H9 (cell line): ENCODE results near the gene SH3RF3. TPM values are rescaled to one million over a fixed set of nuclear protein-coding genes. Genes with fewer than 3 reads are reported as not detected.

Experiments used
- DNase-seq: peaks from one replicate; pipeline ENCODE4 v3.0.0-alpha.2; 2017
- H2AFZ ChIP-seq: one replicate; pipeline ENCODE4 v1.6.1; 2013; ENCODE audit warnings: mild to moderate bottlenecking, low read length, control low read depth, moderate library complexity
- H2AK5ac ChIP-seq: 2 replicates; pipeline ENCODE4 v1.6.1; 2013; ENCODE audit warnings: low read length, control low read depth, mixed read lengths; ENCODE audit not compliant: insufficient read length
- H2BK120ac ChIP-seq: one replicate; pipeline ENCODE4 v1.6.1; 2013; ENCODE audit warnings: low read depth, mild to moderate bottlenecking, low read length, control low read depth, inconsistent platforms; ENCODE audit not compliant: poor library complexity, severe bottlenecking
- H2BK12ac ChIP-seq: 2 replicates; pipeline ENCODE4 v1.6.1; 2013; ENCODE audit warnings: low read length, control low read depth, mixed read lengths, low read depth; ENCODE audit not compliant: insufficient read length
- H2BK15ac ChIP-seq: 2 replicates; pipeline ENCODE4 v1.6.1; 2013; ENCODE audit warnings: low read depth, low read length, control low read depth
- H2BK20ac ChIP-seq: one replicate; pipeline ENCODE4 v1.6.1; 2013; ENCODE audit warnings: low read depth, mild to moderate bottlenecking, low read length, control low read depth, inconsistent platforms; ENCODE audit not compliant: poor library complexity, severe bottlenecking
- H2BK5ac ChIP-seq: 2 replicates; pipeline ENCODE4 v1.6.1; 2013; ENCODE audit warnings: low read length, control low read depth, mixed read lengths; ENCODE audit not compliant: insufficient read length
- H3K14ac ChIP-seq: 2 replicates; pipeline ENCODE4 v1.6.1; 2013; ENCODE audit warnings: low read length, control low read depth; ENCODE audit not compliant: insufficient read depth
- H3K18ac ChIP-seq: 2 replicates; pipeline ENCODE4 v1.6.1; 2013; ENCODE audit warnings: low read depth, mild to moderate bottlenecking, mixed read lengths, low read length, control low read depth; ENCODE audit not compliant: insufficient read length
- H3K23ac ChIP-seq: 2 replicates; pipeline ENCODE4 v1.6.1; 2013; ENCODE audit warnings: low read length, control low read depth, mixed read lengths, low read depth; ENCODE audit not compliant: insufficient read length
- H3K23me2 ChIP-seq: 2 replicates; pipeline ENCODE4 v1.6.1; 2013; ENCODE audit warnings: low read depth, mild to moderate bottlenecking, mixed read lengths, low read length, control low read depth; ENCODE audit not compliant: insufficient read length, poor library complexity, severe bottlenecking
- H3K27ac ChIP-seq: 2 replicates; pipeline ENCODE4 v1.5.1; 2013; ENCODE audit warnings: low read length, control low read depth, mixed read lengths, low read depth; ENCODE audit not compliant: insufficient read length
- H3K27me3 ChIP-seq: 2 replicates; pipeline ENCODE4 v1.6.1; 2013; ENCODE audit warnings: low read length, control low read depth, inconsistent platforms; ENCODE audit not compliant: insufficient read depth
- H3K4ac ChIP-seq: 2 replicates; pipeline ENCODE4 v1.6.1; 2013; ENCODE audit warnings: low read depth, mild to moderate bottlenecking, control low read depth, inconsistent platforms, low read length, moderate library complexity
- H3K4me1 ChIP-seq: 2 replicates; pipeline ENCODE4 v1.6.1; 2013; ENCODE audit warnings: low read length, control low read depth, inconsistent platforms; ENCODE audit not compliant: insufficient read depth
- H3K4me2 ChIP-seq: 2 replicates; pipeline ENCODE4 v1.6.1; 2013; ENCODE audit warnings: low read length, control low read depth, mixed read lengths; ENCODE audit not compliant: insufficient read length, insufficient read depth
- H3K56ac ChIP-seq: 2 replicates; pipeline ENCODE4 v1.6.1; 2013; ENCODE audit warnings: low read depth, mild to moderate bottlenecking, mixed read lengths, low read length, control low read depth; ENCODE audit not compliant: insufficient read length
- H3K79me1 ChIP-seq: 2 replicates; pipeline ENCODE4 v1.6.1; 2013; ENCODE audit warnings: low read depth, mild to moderate bottlenecking, moderate library complexity, low read length, control low read depth, inconsistent platforms; ENCODE audit not compliant: insufficient read depth, poor library complexity, severe bottlenecking
- H3K79me2 ChIP-seq: 2 replicates; pipeline ENCODE4 v1.6.1; 2013; ENCODE audit warnings: low read length, control low read depth, inconsistent platforms; ENCODE audit not compliant: insufficient read depth
- H3K9ac ChIP-seq: 2 replicates; pipeline ENCODE4 v1.6.1; 2013; ENCODE audit warnings: low read length, control low read depth, mixed read lengths; ENCODE audit not compliant: insufficient read length; ENCODE audit errors: extremely low read depth
- H3K9me3 ChIP-seq: one replicate; pipeline ENCODE4 v1.6.1; 2013; ENCODE audit warnings: low read depth, low read length, inconsistent platforms; ENCODE audit not compliant: control insufficient read depth
- H3T11ph ChIP-seq: one replicate; pipeline ENCODE4 v1.6.1; 2013; ENCODE audit warnings: mild to moderate bottlenecking, low read length, control low read depth, inconsistent platforms
- H4K20me1 ChIP-seq: one replicate; pipeline ENCODE4 v1.6.1; 2013; ENCODE audit not compliant: control insufficient read depth, insufficient read length, insufficient read depth
- H4K5ac ChIP-seq: 2 replicates; pipeline ENCODE4 v1.6.1; 2013; ENCODE audit warnings: low read depth, mild to moderate bottlenecking, mixed read lengths, low read length, control low read depth; ENCODE audit not compliant: insufficient read length
- H4K8ac ChIP-seq: replicated peaks from 2 replicates; pipeline ENCODE4 v1.6.1; 2013; ENCODE audit warnings: low read length, control low read depth, mixed read lengths, low read depth; ENCODE audit not compliant: insufficient read length
- H4K91ac ChIP-seq: 2 replicates; pipeline ENCODE4 v1.6.1; 2013; ENCODE audit warnings: low read depth, mild to moderate bottlenecking, moderate library complexity, mixed read lengths, low read length, control low read depth; ENCODE audit not compliant: insufficient read length
- H3K27ac Mint-ChIP-seq, 3 experiments: 2 replicates in 2 of 3; 3 replicates in 1 of 3; pipeline ENCODE4 v1.8.0; 2020 to 2021; ENCODE audit warnings: mixed read lengths in 3 of 3, mild to moderate bottlenecking in 1 of 3, moderate library complexity in 1 of 3
- H3K27me3 Mint-ChIP-seq: 2 replicates; pipeline ENCODE4 v1.8.0; 2021; ENCODE audit warnings: low read depth, mild to moderate bottlenecking, moderate library complexity, mixed read lengths
- H3K36me3 Mint-ChIP-seq, 3 experiments: 2 replicates in 2 of 3; 3 replicates in 1 of 3; pipeline ENCODE4 v1.8.0; 2020 to 2021; ENCODE audit warnings: low read depth in 3 of 3, mixed read lengths in 3 of 3; ENCODE audit not compliant: insufficient read depth in 1 of 3
- H3K4me1 Mint-ChIP-seq, 2 experiments: 2 replicates each; pipeline ENCODE4 v1.8.0; 2020; ENCODE audit warnings: mixed read lengths in 2 of 2
- H3K4me3 Mint-ChIP-seq, 2 experiments: 2 replicates in 1 of 2; 3 replicates in 1 of 2; pipeline ENCODE4 v1.8.0; 2020 to 2021; ENCODE audit warnings: mild to moderate bottlenecking in 2 of 2, mixed read lengths in 2 of 2, moderate library complexity in 1 of 2
- H3K9me3 Mint-ChIP-seq, 2 experiments: 2 replicates in 1 of 2; 3 replicates in 1 of 2; pipeline ENCODE4 v1.8.0; 2020; ENCODE audit warnings: mild to moderate bottlenecking in 2 of 2, mixed read lengths in 2 of 2, moderate library complexity in 1 of 2
- CTCF ChIP-seq: fragments of 200-600 bp; sonication (generic); conservative IDR thresholded peaks from 3 replicates; pipeline ENCODE4 v1.8.0; 2021; ENCODE audit warnings: antibody characterized with exemption, mild to moderate bottlenecking
- whole genome bisulfite sequencing: extraction: QIAGEN DNeasy Blood & Tissue Kit; methylation state at CpG from one replicate; pipeline ENCODE4 v1.1.7; 2013; ENCODE audit warnings: missing lambda C conversion rate, low lambda C conversion rate, mixed read lengths; ENCODE audit not compliant: insufficient read length; ENCODE audit errors: extremely low coverage; 5-methylcytosine and 5-hydroxymethylcytosine counted together
- total RNA-seq: library from RNA; stranded (reverse); gene quantifications from 2 replicates; pipeline ENCODE4 v1.2.1, GENCODE V29; 2021

Gene SH3RF3
- total RNA-seq, 1 experiment from 2014 or later = 0.46 TPM

GRCh38 chr2:109295781-109296117 lies 166.7 kb downstream of the SH3RF3 start:
- Histone ChIP-seq H3K14ac (no peak overlapping the region), H3K79me1 (no peaks in the 10 kb centered on the region)
- WGBS = no CpG with 5 or more reads among the region's 4 CpGs

More at GRCh38 chr2:109295781-109296117, 166.7 kb downstream of the SH3RF3 start:
- Mint-ChIP-seq H3K4me3 (no peak overlapping the region), H3K36me3 (no peaks in the 10 kb centered on the region; a peak in 1 of 7 replicates), H3K27ac (no peak overlapping the region), H3K4me1 (peaks cover 8 to 10% of the 10 kb centered on the region in 2 experiments; a peak in 3 of 4 replicates), H3K27me3 (no peaks in the 10 kb centered on the region; the same call in 1 of the 2 replicates), H3K9me3 (no peaks in the 10 kb centered on the region)
- Histone ChIP-seq H3K27ac (no peak overlapping the region), H3K9ac (no peak overlapping the region), H3K4me2 (no peak overlapping the region), H3K27me3 (no peaks in the 10 kb centered on the region), H4K20me1 (no peaks in the 10 kb centered on the region), H3K4ac (no peak overlapping the region), H3K18ac (no peak overlapping the region), H4K91ac (no peak overlapping the region), H2BK120ac (no peak overlapping the region), H4K5ac (no peak overlapping the region), H2AFZ (no peak overlapping the region), H2BK15ac (no peak overlapping the region), H3K9me3 (no peaks in the 10 kb centered on the region), H3K23me2 (no peaks in the 10 kb centered on the region), H2AK5ac (no peak overlapping the region), H2BK20ac (no peak overlapping the region), H2BK5ac (no peak overlapping the region), H3K23ac (no peak overlapping the region), H3K4me1 (no peaks in the 10 kb centered on the region), H4K8ac (no peak overlapping the region), H3K79me2 (no peaks in the 10 kb centered on the region), H3T11ph (no peak overlapping the region), H3K56ac (no peak overlapping the region), H2BK12ac (no peak overlapping the region)
- no peak for TF ChIP-seq CTCF
- DNase-seq = no peak
